PC-3 (cell line): ENCODE data around the gene ASB18. TPM values are rescaled to one million over a fixed set of nuclear protein-coding genes. Genes with fewer than 3 reads are reported as not detected.

Experiments
- ATAC-seq: fragments of 200-7000 bp; cut with Tn5 transposase; 2 replicates; pipeline ENCODE4 v1.9.1; 2020; ENCODE audit warnings: mild to moderate bottlenecking, moderate library complexity
- BruUV-seq: library from RNA; stranded (reverse); fragments of 400-500 nt; replicated peaks from 2 replicates; lab custom pipeline; 2021; lab: Mats Ljungman, UMichigan
- CTCF ChIA-PET: fragments of 300-600 bp; sonication (Branson Sonifier 250); formaldehyde crosslinking; loops from one replicate; lab custom pipeline; 2022; ENCODE audit warnings: antibody characterized with exemption; lab: Charles Lee
- POLR2A ChIA-PET: fragments of 300-600 bp; sonication (Branson Sonifier 250); formaldehyde crosslinking; loops from one replicate; lab custom pipeline; 2022; ENCODE audit warnings: antibody characterized with exemption; ENCODE audit not compliant: unreplicated experiment; lab: Charles Lee
- DNase-seq: peaks from one replicate; pipeline ENCODE4 v3.0.0-alpha.2; 2015
- H2AFZ ChIP-seq: fragments of 300-600 bp; sonication (generic); 2 replicates; pipeline ENCODE4 v1.6.0; 2016; ENCODE audit warnings: antibody characterized with exemption, low read length
- H3F3A ChIP-seq: fragments of 300-600 bp; sonication (generic); one replicate; pipeline ENCODE4 v1.6.0; 2017; ENCODE audit warnings: antibody characterized with exemption, low read length, control low read depth, mild to moderate bottlenecking; ENCODE audit not compliant: unreplicated experiment
- H3K27ac ChIP-seq: fragments of 300-600 bp; sonication (generic); 2 replicates; pipeline ENCODE4 v1.5.1; 2016; ENCODE audit warnings: mild to moderate bottlenecking, low read length
- H3K27me3 ChIP-seq: fragments of 300-600 bp; sonication (generic); 2 replicates; pipeline ENCODE4 v1.6.1; 2016; ENCODE audit warnings: low read length, mixed read lengths
- H3K36me3 ChIP-seq: fragments of 300-600 bp; sonication (generic); 2 replicates; pipeline ENCODE4 v1.6.1; 2016; ENCODE audit warnings: low read depth, mixed run types, low read length, mixed read lengths
- H3K4me1 ChIP-seq: fragments of 300-600 bp; sonication (generic); 2 replicates; pipeline ENCODE4 v1.5.1; 2016; ENCODE audit warnings: low read length; ENCODE audit not compliant: insufficient read depth
- H3K4me2 ChIP-seq: fragments of 300-600 bp; sonication (generic); 2 replicates; pipeline ENCODE4 v1.6.0; 2016; ENCODE audit warnings: low read length
- H3K4me3 ChIP-seq: fragments of 300-600 bp; sonication (generic); 2 replicates; pipeline ENCODE4 v1.5.1; 2016; ENCODE audit warnings: mild to moderate bottlenecking, low read length, mixed read lengths
- H3K79me2 ChIP-seq: fragments of 300-600 bp; sonication (generic); 2 replicates; pipeline ENCODE4 v1.6.1; 2017; ENCODE audit warnings: low read length, mixed read lengths
- H3K9ac ChIP-seq: fragments of 300-600 bp; sonication (generic); 2 replicates; pipeline ENCODE4 v1.6.0; 2016; ENCODE audit warnings: mild to moderate bottlenecking, low read length
- H3K9me2 ChIP-seq: fragments of 300-600 bp; sonication (generic); replicated peaks from 2 replicates; pipeline ENCODE4 v1.6.1; 2016; ENCODE audit warnings: mixed run types, low read length, mixed read lengths
- H3K9me3 ChIP-seq: fragments of 300-600 bp; sonication (generic); 2 replicates; pipeline ENCODE4 v1.6.1; 2016; ENCODE audit warnings: low read length, mixed read lengths
- H4K20me1 ChIP-seq: fragments of 300-600 bp; sonication (generic); 2 replicates; pipeline ENCODE4 v1.6.1; 2016; ENCODE audit warnings: low read length, mixed read lengths
- EZH2 ChIP-seq: fragments of 300-600 bp; sonication (generic); IDR thresholded peaks from one replicate; pipeline ENCODE4 v1.6.1; 2017; ENCODE audit warnings: antibody characterized with exemption, mild to moderate bottlenecking, low read length; ENCODE audit not compliant: unreplicated experiment
- EZH2phosphoT487 ChIP-seq: fragments of 300-600 bp; sonication (generic); IDR thresholded peaks from 2 replicates; pipeline ENCODE4 v1.6.1; 2018; ENCODE audit warnings: mild to moderate bottlenecking, antibody characterized with exemption, low read length, borderline replicate concordance
- intact Hi-C: fragments of 100-400 bp; cut with micrococcal nuclease; formaldehyde crosslinking; loops from 2 replicates; pipeline ENCODE4 v1.9.0; 2023
- total RNA-seq: library from RNA; depleted of rRNA; stranded (reverse); fragments of >200 nt; gene quantifications from 2 replicates; pipeline ENCODE4 v1.2.3, GENCODE V29; 2014
- TF ChIP-seq, protein P1 (sequence below): fragments of 300-600 bp; sonication (generic); conservative IDR thresholded peaks from 2 replicates; pipeline ENCODE4 v1.5.1; 2017; ENCODE audit warnings: antibody characterized with exemption, low read depth, mild to moderate bottlenecking, low read length

Gene ASB18
- total RNA-seq, 1 experiment from 2014 or later, result 0.15 TPM

DNA sequence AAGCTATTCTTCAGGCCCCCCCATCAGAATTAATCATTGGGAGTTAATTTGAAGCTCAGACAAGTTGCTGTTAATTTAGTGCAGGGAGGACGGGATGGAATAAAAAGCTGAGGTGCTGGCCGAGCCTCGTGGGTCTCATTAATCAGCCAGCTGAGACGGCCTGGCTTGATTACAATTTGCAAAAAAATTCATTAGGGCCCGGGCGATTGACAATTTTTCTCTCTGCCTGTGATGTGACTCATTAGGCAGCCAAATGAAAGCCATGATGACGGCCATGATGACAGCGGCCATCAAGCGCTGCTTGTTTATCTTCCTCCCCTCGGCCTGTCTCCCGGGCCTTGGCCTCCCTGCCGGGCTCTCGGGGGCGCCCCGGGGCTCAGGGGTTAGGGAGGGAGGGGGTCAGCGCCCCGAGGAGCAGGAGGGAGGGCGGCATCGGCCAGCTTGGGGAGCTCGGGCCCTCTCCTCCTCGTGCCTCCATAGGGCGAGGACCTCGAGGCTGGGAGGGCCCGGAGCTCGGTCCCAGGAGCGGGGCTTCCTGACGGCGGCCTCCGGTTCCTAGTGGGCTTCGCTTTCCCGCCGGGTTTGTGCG lies 101.2 kb downstream of the ASB18 start:
- Histone ChIP-seq H3K9me3 (no peaks in the 10 kb centered on the region), H3K27me3 (no peaks in the 10 kb centered on the region), H2AFZ (no peak overlapping the region), H4K20me1 (no peaks in the 10 kb centered on the region), H3K36me3 (no peaks in the 10 kb centered on the region), H3K4me3 (no peak overlapping the region), H3K79me2 (peaks cover 30% of the 10 kb centered on the region), H3K27ac (no peak overlapping the region), H3K9ac (no peak overlapping the region), H3F3A (no peaks in the 10 kb centered on the region), H3K9me2 (no peaks in the 10 kb centered on the region), H3K4me2 (no peak overlapping the region), H3K4me1 (no peaks in the 10 kb centered on the region)
- TF ChIP-seq EZH2, result no peak
- CTCF ChIA-PET, result interaction anchor here (0.6 kb wide), 1 partner anchor 229 kb away, joined by 7 read pairs; no protein-coding TSS in a partner anchor
- no TSS peak for BruUV-seq
- intact Hi-C loops, result no loop called here
- ATAC-seq (no peak), DNase-seq (no peak)
- POLR2A ChIA-PET, result no interaction called here

DNA sequence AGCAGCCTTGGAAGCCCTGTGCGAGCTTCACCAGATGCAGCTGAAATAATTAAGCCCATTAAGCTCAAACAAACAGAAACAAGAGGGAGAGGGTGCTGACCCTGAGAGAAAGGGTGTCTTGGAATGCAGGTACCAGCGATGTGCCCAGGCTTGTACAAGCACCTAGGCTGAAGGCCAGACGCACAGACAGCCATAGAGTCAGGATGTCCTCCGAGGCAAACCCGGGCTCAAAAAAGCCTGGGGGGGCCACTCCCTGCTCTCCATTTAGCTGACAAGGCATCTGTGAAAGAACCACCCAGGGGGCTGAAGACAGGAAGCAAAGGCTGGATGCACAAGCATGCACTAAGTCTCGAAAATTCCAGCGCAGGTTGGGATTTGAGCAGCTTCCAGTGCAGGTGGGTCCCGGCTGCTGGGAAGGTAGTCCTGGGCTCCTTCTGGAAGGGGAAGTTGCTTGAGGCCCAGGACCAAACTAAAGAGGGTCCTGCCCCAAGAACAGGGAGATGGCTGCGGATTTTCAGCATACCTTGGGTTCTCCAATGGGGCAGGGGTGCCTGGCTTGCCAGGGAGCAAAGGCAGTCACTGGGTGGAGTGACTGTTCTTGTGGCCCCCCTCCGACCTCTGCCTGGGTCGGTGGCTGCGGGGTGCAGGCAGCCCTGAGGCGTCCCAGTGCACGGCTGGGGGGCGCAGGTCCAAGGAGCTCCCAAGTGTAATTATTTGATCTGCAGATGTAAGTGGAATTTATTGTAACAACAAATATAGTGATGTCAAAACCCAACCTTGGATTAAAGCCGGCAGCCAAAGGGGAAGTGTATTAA lies 102.0 kb downstream of the ASB18 start:
- no peaks in the 10 kb centered on the region for H3K36me3 ChIP-seq
- H3K9me2 ChIP-seq, result no peaks in the 10 kb centered on the region
- H3K79me2 ChIP-seq, result peaks cover 27% of the 10 kb centered on the region
- no peak overlapping the region for H2AFZ ChIP-seq
- no peak overlapping the region for H3K9ac ChIP-seq
- no peaks in the 10 kb centered on the region for H3K27me3 ChIP-seq
- H3K4me2 ChIP-seq, result no peak overlapping the region
- H3K4me3 ChIP-seq, result no peak overlapping the region
- TF ChIP-seq EZH2phosphoT487 (no peak), EZH2 (no peak)
- TF ChIP-seq, protein P1, sequence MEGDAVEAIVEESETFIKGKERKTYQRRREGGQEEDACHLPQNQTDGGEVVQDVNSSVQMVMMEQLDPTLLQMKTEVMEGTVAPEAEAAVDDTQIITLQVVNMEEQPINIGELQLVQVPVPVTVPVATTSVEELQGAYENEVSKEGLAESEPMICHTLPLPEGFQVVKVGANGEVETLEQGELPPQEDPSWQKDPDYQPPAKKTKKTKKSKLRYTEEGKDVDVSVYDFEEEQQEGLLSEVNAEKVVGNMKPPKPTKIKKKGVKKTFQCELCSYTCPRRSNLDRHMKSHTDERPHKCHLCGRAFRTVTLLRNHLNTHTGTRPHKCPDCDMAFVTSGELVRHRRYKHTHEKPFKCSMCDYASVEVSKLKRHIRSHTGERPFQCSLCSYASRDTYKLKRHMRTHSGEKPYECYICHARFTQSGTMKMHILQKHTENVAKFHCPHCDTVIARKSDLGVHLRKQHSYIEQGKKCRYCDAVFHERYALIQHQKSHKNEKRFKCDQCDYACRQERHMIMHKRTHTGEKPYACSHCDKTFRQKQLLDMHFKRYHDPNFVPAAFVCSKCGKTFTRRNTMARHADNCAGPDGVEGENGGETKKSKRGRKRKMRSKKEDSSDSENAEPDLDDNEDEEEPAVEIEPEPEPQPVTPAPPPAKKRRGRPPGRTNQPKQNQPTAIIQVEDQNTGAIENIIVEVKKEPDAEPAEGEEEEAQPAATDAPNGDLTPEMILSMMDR, result no peak
- no peak for DNase-seq
- H3F3A ChIP-seq, result no peaks in the 10 kb centered on the region
- intact Hi-C loops, result no loop called here
- no peaks in the 10 kb centered on the region for H4K20me1 ChIP-seq
- no TSS peak for BruUV-seq
- no peaks in the 10 kb centered on the region for H3K9me3 ChIP-seq
- ChIA-PET POLR2A (no interaction called here), CTCF (interaction anchor here (0.6 kb wide), 1 partner anchor 229 kb away, joined by 7 read pairs; no protein-coding TSS in a partner anchor)
- no peak; the same call in 1 of the 2 replicates for ATAC-seq
- H3K4me1 ChIP-seq, result no peaks in the 10 kb centered on the region
- H3K27ac ChIP-seq, result no peak overlapping the region

DNA sequence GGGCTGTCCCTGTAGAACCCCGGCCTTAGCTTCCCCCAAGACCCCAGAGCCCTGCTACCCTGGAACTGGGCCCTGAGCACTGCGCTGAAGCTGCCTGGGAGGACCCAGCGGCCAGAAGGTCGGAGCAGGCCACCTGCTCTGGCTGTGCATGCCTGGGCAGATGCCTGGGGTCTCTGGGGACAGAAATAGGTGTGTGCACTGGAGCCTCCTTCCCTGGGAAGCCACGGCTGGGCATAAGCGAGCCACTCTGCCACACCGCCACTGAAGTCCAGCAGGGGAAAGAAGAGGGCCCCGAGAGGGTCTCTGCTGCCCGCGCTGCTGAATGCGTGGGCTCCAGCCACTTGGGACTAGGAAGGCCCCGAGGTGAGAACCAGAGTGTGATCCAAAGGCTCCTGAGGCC lies 102.7 kb downstream of the ASB18 start:
- POLR2A ChIA-PET, result no interaction called here
- no peak overlapping the region for H3K4me3 ChIP-seq
- TF ChIP-seq EZH2, result no peak
- TF ChIP-seq, protein P1, result no peak
- TF ChIP-seq EZH2phosphoT487, result no peak
- H3F3A ChIP-seq, result no peaks in the 10 kb centered on the region
- H2AFZ ChIP-seq, result no peak overlapping the region
- no peaks in the 10 kb centered on the region for H3K9me3 ChIP-seq
- H3K27me3 ChIP-seq, result no peaks in the 10 kb centered on the region
- CTCF ChIA-PET, result no interaction called here
- no peaks in the 10 kb centered on the region for H3K9me2 ChIP-seq
- H3K4me1 ChIP-seq, result no peaks in the 10 kb centered on the region
- H4K20me1 ChIP-seq, result no peaks in the 10 kb centered on the region
- DNase-seq (no peak), ATAC-seq (0 out of 2 replicates have a peak, but pooled peaks have one; percentile 4)
- BruUV-seq, result no TSS peak
- peaks cover 20% of the 10 kb centered on the region for H3K79me2 ChIP-seq
- H3K9ac ChIP-seq, result no peak overlapping the region
- no peaks in the 10 kb centered on the region for H3K36me3 ChIP-seq
- intact Hi-C loops, result no loop called here
- no peak overlapping the region for H3K27ac ChIP-seq
- H3K4me2 ChIP-seq, result no peak overlapping the region
